ENCODE data around the gene COG8. TPM values are rescaled to one million over a fixed set of nuclear protein-coding genes. Genes with fewer than 3 reads are reported as not detected.

COG8 gene
- total RNA-seq, 1 experiment from 2014 or later = 41.9 TPM

- no TSS peak for BruUV-seq (replicated peaks)
- no peaks in the 10 kb centered on the region for H3K9me3 ChIP-seq (ENCODE audit: insufficient read depth, low read depth)
- no peak for TF ChIP-seq EZH2 (IDR thresholded peaks at IDR 0.05; ENCODE audit: low read depth)
- no peak for TF ChIP-seq CTCF (conservative IDR thresholded peaks at IDR 0.05)
- H3K4me3 ChIP-seq = no peak overlapping the region
- H3F3A ChIP-seq (ENCODE audit: insufficient read depth, low read depth) = peaks cover 13% of the 10 kb centered on the region; the same call in 1 of the 2 replicates
- H4K20me1 ChIP-seq (ENCODE audit: insufficient read depth) = no peaks in the 10 kb centered on the region; the same call in none of the 2 replicates
- intact Hi-C loops (cut with micrococcal nuclease; ENCODE audit: unreplicated experiment) = no loop called here
- CTCF ChIA-PET = no interaction called here
- no peak overlapping the region for H2AFZ ChIP-seq
- no peak overlapping the region for H3K4me2 ChIP-seq
- H3K79me2 ChIP-seq (ENCODE audit: low read depth) = peaks cover 48% of the 10 kb centered on the region
- H3K27ac ChIP-seq = no peak overlapping the region
- no peak for DNase-seq
- no peaks in the 10 kb centered on the region for H3K9me2 ChIP-seq (ENCODE audit: insufficient read depth)
- POLR2A ChIA-PET (ENCODE audit: unreplicated experiment) = no interaction called here
- H3K27me3 ChIP-seq (ENCODE audit: insufficient read depth, low read depth) = no peaks in the 10 kb centered on the region
- H3K4me1 ChIP-seq (replicated peaks; ENCODE audit: insufficient read depth) = peaks cover 14% of the 10 kb centered on the region
- peaks cover 38% of the 10 kb centered on the region for H3K36me3 ChIP-seq (ENCODE audit: low read depth)
Observed at GRCh38 chr16:69382421-69382820, 43.1 kb upstream of the COG8 start.

- no peaks in the 10 kb centered on the region for H3K27me3 ChIP-seq (ENCODE audit: insufficient read depth, low read depth)
- no peak for DNase-seq
- no TSS peak for BruUV-seq (replicated peaks)
- ChIA-PET CTCF (interaction anchor here (0.6 kb wide), 1 partner anchor 129 kb away, joined by 4 read pairs; no protein-coding TSS in a partner anchor), POLR2A (ENCODE audit: unreplicated experiment) (interaction anchor here (0.8 kb wide), 1 partner anchor 30 kb away, joined by 9 read pairs; no protein-coding TSS in a partner anchor)
- H3K4me1 ChIP-seq (replicated peaks; ENCODE audit: insufficient read depth) = peaks cover 14% of the 10 kb centered on the region
- H3K9me3 ChIP-seq (ENCODE audit: insufficient read depth, low read depth) = no peaks in the 10 kb centered on the region
- no peak overlapping the region for H3K27ac ChIP-seq
- H3K9me2 ChIP-seq (ENCODE audit: insufficient read depth) = no peaks in the 10 kb centered on the region
- TF ChIP-seq CTCF (conservative IDR thresholded peaks at IDR 0.05) (no peak), EZH2 (IDR thresholded peaks at IDR 0.05; ENCODE audit: low read depth) (no peak)
- peaks cover 38% of the 10 kb centered on the region for H3K36me3 ChIP-seq (ENCODE audit: low read depth)
- peaks cover 14% of the 10 kb centered on the region; the same call in 1 of the 2 replicates for H3F3A ChIP-seq (ENCODE audit: insufficient read depth, low read depth)
- intact Hi-C loops (cut with micrococcal nuclease; ENCODE audit: unreplicated experiment) = no loop called here
- H4K20me1 ChIP-seq (ENCODE audit: insufficient read depth) = no peaks in the 10 kb centered on the region; the same call in none of the 2 replicates
- H3K4me2 ChIP-seq = no peak overlapping the region
- H3K4me3 ChIP-seq = no peak overlapping the region
- H3K79me2 ChIP-seq (ENCODE audit: low read depth) = peaks cover 43% of the 10 kb centered on the region
- H2AFZ ChIP-seq = no peak overlapping the region
Observed at GRCh38 chr16:69381231-69381630, 41.9 kb upstream of the COG8 start.

- Histone ChIP-seq H3K9me2 (ENCODE audit: insufficient read depth) (no peaks in the 10 kb centered on the region), H3K79me2 (ENCODE audit: low read depth) (peaks cover 22% of the 10 kb centered on the region), H3K9me3 (ENCODE audit: insufficient read depth, low read depth) (no peaks in the 10 kb centered on the region), H3K27ac (no peak overlapping the region), H3K4me1 (replicated peaks; ENCODE audit: insufficient read depth) (peaks cover 2% of the 10 kb centered on the region; the same call in 1 of the 2 replicates), H3K27me3 (ENCODE audit: insufficient read depth, low read depth) (no peaks in the 10 kb centered on the region), H2AFZ (no peak overlapping the region), H4K20me1 (ENCODE audit: insufficient read depth) (peaks cover 1% of the 10 kb centered on the region; the same call in 1 of the 2 replicates), H3K4me3 (no peak overlapping the region), H3F3A (ENCODE audit: insufficient read depth, low read depth) (peaks cover 14% of the 10 kb centered on the region; the same call in 1 of the 2 replicates), H3K36me3 (ENCODE audit: low read depth) (peaks cover 34% of the 10 kb centered on the region), H3K4me2 (no peak overlapping the region)
- TF ChIP-seq EZH2 (IDR thresholded peaks at IDR 0.05; ENCODE audit: low read depth) (no peak), CTCF (conservative IDR thresholded peaks at IDR 0.05) (no peak)
- ChIA-PET CTCF (no interaction called here), POLR2A (ENCODE audit: unreplicated experiment) (interaction anchor here (0.6 kb wide), 1 partner anchor 308 kb away, joined by 5 read pairs; no protein-coding TSS in a partner anchor)
- intact Hi-C loops (cut with micrococcal nuclease; ENCODE audit: unreplicated experiment) = no loop called here
- DNase-seq = no peak
- BruUV-seq (replicated peaks) = no TSS peak
Observed at GRCh38 chr16:69378760-69379159, 39.4 kb upstream of the COG8 start.
